Heart left ventricle (tissue), 13 donors: ENCODE data around the gene HERC2.

ENCODE experiments used
- POLR2A ChIP-seq, 2 donors: fragments of 450-650 bp; IDR thresholded peaks; one replicate each; pipeline ENCODE4 v1.6.1; 2017; ENCODE audit warnings: antibody characterized with exemption in 2 of 2, mild to moderate bottlenecking in 2 of 2, moderate library complexity in 2 of 2
- TF ChIP-seq, protein P1 (sequence below), 12 donors: fragments of 200-600 bp; sonication (generic) in 4 of 12; IDR thresholded peaks; one replicate each; pipeline versions ENCODE4 v1.5.0 to v1.8.0; 2018 to 2022; ENCODE audit warnings: antibody characterized with exemption in 12 of 12, mild to moderate bottlenecking in 5 of 12
- donor health status: ischemic (EF 13 %, LVEDD 7.1; RV severe dilation, severe dysfunction).
- donor health status: DM: no; HTN: yes; CAD: no.
- donor health status: DM: no; HTN: no; CAD: no.
- donor health status: ischemic (EF 25% LVEDD 6.9; RV normal size, moderate dysfunction).
- donor health status: ischemic (EF 25% LVEDD 5.7; RV mildly dilated, moderate dysfunction).
- donor health status: ischemic (EF 35%, LVEDD 5.7; RV mildly dilated, moderate dysfunction).
- donor health status: nonischemic (EF 11% LVEDD 7.7; RV severe dilation, severe dysfunction).
- donor health status: DM: yes; HTN: yes; CAD: no.
- donor health status: PGD.
- donor health status: ischemic (EF 29% LVEDD 5.4; RV normal size, mild dysfunction).
- donor health status: nonischemic (EF 23%, LVEDD 6.1; RV moderate dilation, normal function).

- TF ChIP-seq, protein P1, sequence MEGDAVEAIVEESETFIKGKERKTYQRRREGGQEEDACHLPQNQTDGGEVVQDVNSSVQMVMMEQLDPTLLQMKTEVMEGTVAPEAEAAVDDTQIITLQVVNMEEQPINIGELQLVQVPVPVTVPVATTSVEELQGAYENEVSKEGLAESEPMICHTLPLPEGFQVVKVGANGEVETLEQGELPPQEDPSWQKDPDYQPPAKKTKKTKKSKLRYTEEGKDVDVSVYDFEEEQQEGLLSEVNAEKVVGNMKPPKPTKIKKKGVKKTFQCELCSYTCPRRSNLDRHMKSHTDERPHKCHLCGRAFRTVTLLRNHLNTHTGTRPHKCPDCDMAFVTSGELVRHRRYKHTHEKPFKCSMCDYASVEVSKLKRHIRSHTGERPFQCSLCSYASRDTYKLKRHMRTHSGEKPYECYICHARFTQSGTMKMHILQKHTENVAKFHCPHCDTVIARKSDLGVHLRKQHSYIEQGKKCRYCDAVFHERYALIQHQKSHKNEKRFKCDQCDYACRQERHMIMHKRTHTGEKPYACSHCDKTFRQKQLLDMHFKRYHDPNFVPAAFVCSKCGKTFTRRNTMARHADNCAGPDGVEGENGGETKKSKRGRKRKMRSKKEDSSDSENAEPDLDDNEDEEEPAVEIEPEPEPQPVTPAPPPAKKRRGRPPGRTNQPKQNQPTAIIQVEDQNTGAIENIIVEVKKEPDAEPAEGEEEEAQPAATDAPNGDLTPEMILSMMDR (IDR thresholded peaks at IDR 0.05), result no peak
- no peak for TF ChIP-seq POLR2A (IDR thresholded peaks at IDR 0.05)
Measured at GRCh38 chr15:28178727-28179126, 143.3 kb downstream of the HERC2 start.
